Measurements from ENCODE around the gene SCEL.

Gene SCEL

GRCh38 chr13:77674852-77675251, 139.3 kb downstream of the SCEL start:
- no peak for DNase-seq

- no peak for DNase-seq
Measured at GRCh38 chr13:77678691-77679235, 143.3 kb downstream of the SCEL start.

GRCh38 chr13:77687799-77688198, 152.3 kb downstream of the SCEL start:
- no peak for DNase-seq

DNA sequence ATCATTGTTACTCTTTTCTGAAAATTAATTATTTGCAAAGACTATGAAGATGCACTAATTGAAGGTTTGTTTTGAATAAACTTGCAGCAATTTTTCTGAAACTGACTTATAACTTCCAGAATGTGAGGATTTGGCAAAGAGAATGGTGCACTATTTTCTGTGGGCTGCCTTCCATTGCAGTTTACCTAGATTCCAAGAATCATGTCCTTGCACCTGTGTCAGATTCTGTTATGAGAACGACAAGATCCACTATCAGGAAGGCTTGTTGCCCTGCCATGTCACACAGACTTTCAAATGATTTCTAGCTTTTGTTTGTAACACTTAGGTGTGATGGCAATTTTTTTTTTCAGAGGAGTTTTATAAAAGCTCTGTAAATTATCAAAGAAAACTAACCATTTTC, 156.4 kb downstream of the SCEL start:
- no peak for DNase-seq

DNA sequence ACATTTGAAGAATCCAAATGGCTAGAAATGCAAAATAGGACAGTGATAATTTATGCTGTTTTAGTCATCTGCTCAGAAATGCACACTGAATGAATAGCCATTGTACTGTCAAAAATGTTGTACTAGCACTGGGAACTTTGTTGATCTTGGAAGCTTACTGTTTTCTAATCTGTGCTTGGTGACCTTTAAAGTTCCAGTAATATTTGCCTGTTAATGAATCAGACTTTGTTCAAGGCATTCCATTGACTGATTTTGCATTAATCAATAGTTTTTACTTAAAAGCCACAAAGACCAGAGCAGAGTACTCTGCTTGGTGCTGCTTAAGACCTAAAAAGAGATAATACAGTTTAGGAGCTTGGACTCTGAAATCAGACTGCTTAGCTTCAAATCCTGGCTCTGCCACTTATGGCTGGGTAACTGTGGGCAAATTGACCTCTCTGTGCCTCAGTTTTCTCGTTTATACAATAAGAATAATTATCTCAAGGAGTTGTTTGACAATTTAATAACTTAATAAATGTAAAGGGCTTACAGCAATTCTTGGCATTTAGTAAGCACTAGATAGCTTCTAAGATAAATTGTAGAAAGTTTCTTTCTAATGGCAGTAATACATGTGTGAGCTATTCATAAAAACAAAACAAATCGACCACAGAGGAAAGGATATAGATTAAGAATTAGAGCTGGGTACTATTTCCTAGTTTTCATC, 157.4 kb downstream of the SCEL start:
- no peak for DNase-seq

DNA sequence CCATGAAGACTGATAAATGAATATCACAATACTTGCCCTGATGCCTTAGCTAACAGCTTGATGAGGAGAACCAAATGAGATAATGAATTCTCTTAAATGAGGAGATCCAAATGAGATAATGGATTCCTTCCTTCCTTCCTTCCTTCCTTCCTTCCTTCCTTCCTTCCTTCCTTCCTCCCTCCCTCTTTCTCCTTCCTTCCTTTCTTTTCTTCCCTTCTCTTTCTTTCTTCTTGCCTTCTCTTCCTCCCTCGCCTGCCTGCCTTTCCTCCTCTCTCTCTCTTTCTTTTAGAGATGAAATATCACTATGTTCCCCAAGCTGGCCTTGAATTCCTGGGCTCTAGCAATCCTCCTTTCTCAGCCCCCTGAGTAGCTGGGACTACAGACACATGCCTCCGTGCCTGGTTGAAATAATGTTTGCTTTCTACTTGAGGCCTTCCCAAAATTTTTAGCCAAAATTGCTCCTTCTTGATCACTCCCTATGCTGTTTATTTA, 158.0 kb downstream of the SCEL start:
- DNase-seq, result no peak

Data from right forelimb (tissue), 1 donor.